CD4-positive, alpha-beta T cell (primary cell): ENCODE data around the gene GJD4. TPM values are rescaled to one million over a fixed set of nuclear protein-coding genes. Genes with fewer than 3 reads are reported as not detected.

Experiments used
- ATAC-seq: fragments of 200-7000 bp; cut with Tn5 transposase; one replicate; pipeline ENCODE4 v1.10.0; 2022; ENCODE audit warnings: mild to moderate bottlenecking; ENCODE audit not compliant: poor library complexity
- CTCF ChIA-PET: fragments of 350-600 bp; sonication (Branson Sonifier 250); formaldehyde crosslinking; loops from one replicate; lab custom pipeline; 2021; ENCODE audit warnings: antibody characterized with exemption, inconsistent platforms; lab: Charles Lee
- POLR2A ChIA-PET: fragments of 350-600 bp; sonication (Branson Sonifier 250); formaldehyde crosslinking; loops from one replicate; lab custom pipeline; 2021; ENCODE audit warnings: antibody characterized with exemption, inconsistent platforms; lab: Charles Lee
- DNase-seq, 14 experiments: peaks; one replicate each; pipeline ENCODE4 v3.0.0-alpha.2; 2013 to 2020; ENCODE audit warnings: mixed read lengths in 2 of 14
- H3K27ac ChIP-seq, 2 donors: one replicate each; pipeline versions ENCODE4 v1.5.1 to v1.7.0; 2013; ENCODE audit warnings: low read length in 2 of 2, low read depth in 1 of 2, mild to moderate bottlenecking in 1 of 2
- H3K27me3 ChIP-seq, 2 experiments: 1 replicate in 1 of 2; 2 replicates in 1 of 2; pipeline versions ENCODE4 v1.6.1 to v1.7.0; 2013; ENCODE audit warnings: low read length in 2 of 2, control low read depth in 1 of 2, mild to moderate bottlenecking in 1 of 2, moderate library complexity in 1 of 2; ENCODE audit not compliant: insufficient read depth in 2 of 2, control insufficient read depth in 1 of 2
- H3K36me3 ChIP-seq: one replicate; pipeline ENCODE4 v1.6.1; 2013; ENCODE audit warnings: low read length, control low read depth; ENCODE audit not compliant: insufficient read depth
- H3K4me1 ChIP-seq: one replicate; pipeline ENCODE4 v1.6.1; 2013; ENCODE audit warnings: low read length, control low read depth; ENCODE audit not compliant: insufficient read depth
- H3K4me3 ChIP-seq: one replicate; pipeline ENCODE4 v1.5.1; 2013; ENCODE audit warnings: mild to moderate bottlenecking, low read length, moderate library complexity
- H3K9me3 ChIP-seq, 2 experiments: 1 replicate in 1 of 2; 2 replicates in 1 of 2; pipeline versions ENCODE4 v1.6.1 to v1.7.0; 2013; ENCODE audit warnings: low read length in 2 of 2, mild to moderate bottlenecking in 2 of 2, control low read depth in 1 of 2, moderate library complexity in 1 of 2; ENCODE audit not compliant: control insufficient read depth in 1 of 2, insufficient read depth in 1 of 2
- H3K27ac Mint-ChIP-seq: one replicate; pipeline ENCODE4 v1.8.0; 2020; ENCODE audit warnings: mixed read lengths
- H3K27me3 Mint-ChIP-seq: one replicate; pipeline ENCODE4 v1.8.0; 2021; ENCODE audit warnings: mixed read lengths
- H3K36me3 Mint-ChIP-seq: one replicate; pipeline ENCODE4 v1.8.0; 2021; ENCODE audit warnings: low read depth, mixed read lengths
- H3K4me1 Mint-ChIP-seq: one replicate; pipeline ENCODE4 v1.8.0; 2021; ENCODE audit warnings: low read depth, mixed read lengths
- H3K4me3 Mint-ChIP-seq: one replicate; pipeline ENCODE4 v1.8.0; 2020; ENCODE audit warnings: mild to moderate bottlenecking, mixed read lengths
- H3K9me3 Mint-ChIP-seq: one replicate; pipeline ENCODE4 v1.8.0; 2020; ENCODE audit warnings: mixed read lengths
- CTCF ChIP-seq: fragments of 200-600 bp; IDR thresholded peaks from one replicate; pipeline ENCODE4 v1.8.0; 2022; ENCODE audit warnings: antibody characterized with exemption, mild to moderate bottlenecking
- intact Hi-C, 2 experiments: fragments of 100-400 bp; cut with DNase I in 1 of 2; cut with micrococcal nuclease in 1 of 2; formaldehyde crosslinking; loops; one replicate each; pipeline versions ENCODE4 v1.15.1 to v1.9.0; 2023 to 2025; cut with DNase I, micrococcal nuclease
- polyA plus RNA-seq, 2 donors: library from polyadenylated mRNA; unstranded; fragments of 120-200 nt; gene quantifications; one replicate each; pipeline ENCODE4 v1.2.1, GENCODE V29; 2013
- total RNA-seq, 174 experiments: library from RNA in 2 of 174; stranded (reverse) in 2 of 174; gene quantifications; one replicate each; pipeline ENCODE4 v1.2.3 and lab custom pipeline; 2021 to 2026

GJD4 gene, protein sequence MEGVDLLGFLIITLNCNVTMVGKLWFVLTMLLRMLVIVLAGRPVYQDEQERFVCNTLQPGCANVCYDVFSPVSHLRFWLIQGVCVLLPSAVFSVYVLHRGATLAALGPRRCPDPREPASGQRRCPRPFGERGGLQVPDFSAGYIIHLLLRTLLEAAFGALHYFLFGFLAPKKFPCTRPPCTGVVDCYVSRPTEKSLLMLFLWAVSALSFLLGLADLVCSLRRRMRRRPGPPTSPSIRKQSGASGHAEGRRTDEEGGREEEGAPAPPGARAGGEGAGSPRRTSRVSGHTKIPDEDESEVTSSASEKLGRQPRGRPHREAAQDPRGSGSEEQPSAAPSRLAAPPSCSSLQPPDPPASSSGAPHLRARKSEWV
- not detected for total RNA-seq
- polyA plus RNA-seq (2013, experiment 1 of 2), result 0.05 TPM
- polyA plus RNA-seq (2013, experiment 2 of 2), result 0.18 TPM
- 0 to 0.61 (median 0) reads per million in 172 experiments for total RNA-seq (lab: John Stamatoyannopoulos, UW)

DNA sequence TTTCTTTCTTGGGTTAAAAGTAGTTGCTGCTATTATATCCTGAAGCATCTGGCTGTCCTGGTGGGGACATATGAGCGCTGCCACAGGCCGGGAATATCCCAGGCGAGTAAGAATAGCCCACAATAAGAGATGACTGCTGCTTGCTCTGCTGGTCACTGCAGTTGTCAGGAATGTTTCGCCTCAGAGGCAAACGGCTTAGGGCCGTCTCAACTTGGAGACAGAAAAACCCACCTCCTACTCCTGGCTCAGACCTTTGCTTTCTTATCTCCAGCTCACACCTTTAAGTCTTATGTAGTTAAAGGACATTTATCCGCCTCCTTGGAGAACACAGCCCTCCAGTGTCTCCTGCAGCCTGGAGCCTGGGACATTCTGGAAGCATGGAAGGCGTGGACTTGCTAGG lies at the start of gene GJD4:
TSS of gene GJD4 (plus strand) at position 151 of the 400 bp plus-strand sequence. CDS start at position 378, 227 bp downstream.
- H3K4me1 Mint-ChIP-seq, result peaks cover 6% of the 10 kb centered on the region
- H3K27me3 Mint-ChIP-seq, result peaks cover 65% of the 10 kb centered on the region
- ATAC-seq (no peak), DNase-seq (no peak)
- ChIA-PET CTCF (no interaction called here), POLR2A (no interaction called here)
- peaks cover 6% of the 10 kb centered on the region for H3K9me3 Mint-ChIP-seq
- Histone ChIP-seq H3K4me1 (peaks cover 10% of the 10 kb centered on the region), H3K36me3 (no peaks in the 10 kb centered on the region), H3K4me3 (no peak within 1 kb of the TSS), H3K27ac (no peak within 1 kb of the TSS), H3K27me3 (peaks cover 32 to 43% of the 10 kb centered on the region in 2 experiments), H3K9me3 (peaks cover 0 to 22% of the 10 kb centered on the region in 2 experiments)
- no peak within 1 kb of the TSS for H3K4me3 Mint-ChIP-seq
- intact Hi-C loops, result no loop called here
- no peaks in the 10 kb centered on the region for H3K36me3 Mint-ChIP-seq
- H3K27ac Mint-ChIP-seq, result no peak within 1 kb of the TSS
- TF ChIP-seq CTCF, result no peak

- intact Hi-C loops, result no loop called here
- POLR2A ChIA-PET, result no interaction called here
- H3K27me3 Mint-ChIP-seq, result no peaks in the 10 kb centered on the region
- no peak overlapping the region for H3K4me3 Mint-ChIP-seq
- peaks cover under 1% of the 10 kb centered on the region for H3K4me1 Mint-ChIP-seq
- H3K9me3 ChIP-seq, result no peaks in the 10 kb centered on the region
- no peak overlapping the region for H3K27ac ChIP-seq
- ATAC-seq, result no peak
- H3K36me3 Mint-ChIP-seq, result peaks cover 83% of the 10 kb centered on the region
- no peaks in the 10 kb centered on the region for H3K27me3 ChIP-seq
- DNase-seq, result no peak
- H3K4me3 ChIP-seq, result no peak overlapping the region
- TF ChIP-seq CTCF, result no peak
- peaks cover 32% of the 10 kb centered on the region for H3K36me3 ChIP-seq
- no peaks in the 10 kb centered on the region for H3K9me3 Mint-ChIP-seq
- CTCF ChIA-PET, result interaction anchor here (0.5 kb wide), 1 partner anchor 167 kb away, joined by 3 read pairs; no protein-coding TSS in a partner anchor
- no peak overlapping the region for H3K27ac Mint-ChIP-seq
- H3K4me1 ChIP-seq, result no peaks in the 10 kb centered on the region
Observed at GRCh38 chr10:35555962-35556930, 48.9 kb upstream of the GJD4 start.

DNA sequence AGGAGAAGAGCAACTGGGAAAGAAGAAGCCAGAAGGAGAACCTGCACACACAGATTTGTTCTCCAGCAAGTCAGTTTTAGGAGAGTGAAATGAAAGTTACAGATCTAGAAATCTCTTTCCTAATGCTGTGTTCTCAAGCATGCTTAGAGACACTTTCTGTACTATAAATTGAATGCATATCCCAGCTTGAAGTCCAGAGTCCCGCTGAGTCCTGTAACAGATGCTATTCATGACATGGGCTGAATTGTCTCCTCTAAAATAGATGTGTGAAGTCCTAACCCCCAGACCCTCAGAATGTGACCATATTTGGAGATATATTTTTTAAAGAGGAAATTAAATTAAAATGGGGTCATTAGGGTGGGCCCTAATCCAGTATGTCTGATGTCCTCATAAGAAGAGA lies 46.9 kb upstream of the GJD4 start:
- H3K27me3 Mint-ChIP-seq, result no peaks in the 10 kb centered on the region
- no peak for TF ChIP-seq CTCF
- DNase-seq, result no peak
- intact Hi-C loops, result no loop called here
- no peak overlapping the region for H3K4me3 ChIP-seq
- no peak overlapping the region for H3K27ac Mint-ChIP-seq
- peaks cover 26% of the 10 kb centered on the region for H3K36me3 ChIP-seq
- H3K4me3 Mint-ChIP-seq, result no peak overlapping the region
- peaks cover 8% of the 10 kb centered on the region for H3K4me1 Mint-ChIP-seq
- ATAC-seq, result no peak
- H3K9me3 ChIP-seq, result no peaks in the 10 kb centered on the region
- H3K27ac ChIP-seq, result no peak overlapping the region
- H3K4me1 ChIP-seq, result no peaks in the 10 kb centered on the region
- ChIA-PET CTCF (no interaction called here), POLR2A (no interaction called here)
- H3K36me3 Mint-ChIP-seq, result peaks cover 66% of the 10 kb centered on the region
- H3K27me3 ChIP-seq, result no peaks in the 10 kb centered on the region
- H3K9me3 Mint-ChIP-seq, result no peaks in the 10 kb centered on the region
